ENCODE data around the gene WWOX. TPM values are rescaled to one million over a fixed set of nuclear protein-coding genes. Genes with fewer than 3 reads are reported as not detected.

WWOX gene
- total and polyA plus RNA-seq, 2 donors (not counting 3 experiments of a cell fraction or from before 2014, with no cell fraction given), result 6.2 to 12.5 TPM

DNA sequence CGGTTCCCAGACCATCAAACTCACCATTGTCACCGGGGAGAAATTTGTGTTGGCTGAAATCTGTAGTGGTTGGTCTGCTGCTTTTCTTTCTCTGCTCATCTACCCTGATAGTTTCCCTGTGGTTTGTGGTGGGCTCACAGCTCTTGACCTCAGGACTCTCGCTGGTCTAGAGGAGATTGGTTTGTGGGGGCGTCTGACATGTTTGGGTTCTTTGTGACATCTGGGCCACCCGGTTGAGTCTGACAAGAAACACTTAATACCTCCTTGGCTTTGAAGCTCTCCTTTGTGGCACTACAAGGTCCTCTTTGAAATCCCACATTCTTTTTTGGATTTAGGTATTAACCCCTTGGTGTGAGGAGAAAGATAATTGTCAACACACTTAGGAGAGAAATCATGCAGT is 662.0 kb downstream of the WWOX start:
- Histone ChIP-seq H3K4me3 (replicated peaks in 1 of 3; ENCODE audit: insufficient read depth in 1 of 3, low read depth in 1 of 3, low read length in 3 of 3) (no peak overlapping the region), H3K9me3 (replicated peaks; ENCODE audit: control insufficient read depth, insufficient read depth, low read length) (peaks cover 4% of the 10 kb centered on the region), H3K27me3 (ENCODE audit: control insufficient read depth in 2 of 2, insufficient read depth in 2 of 2, low read length in 2 of 2) (no peaks in the 10 kb centered on the region), H3K79me2 (ENCODE audit: control insufficient read depth, insufficient read depth, low read length) (no peaks in the 10 kb centered on the region), H3K9ac (replicated peaks; ENCODE audit: extremely low read depth, insufficient read depth, low read length) (no peak overlapping the region), H3K36me3 (ENCODE audit: control insufficient read depth in 2 of 2, extremely low read depth in 1 of 2, insufficient read depth in 2 of 2, low read length in 2 of 2) (no peaks in the 10 kb centered on the region), H4K20me1 (replicated peaks; ENCODE audit: control insufficient read depth, extremely low read depth, insufficient read depth, low read length) (no peaks in the 10 kb centered on the region), H3K4me2 (ENCODE audit: insufficient read depth, low read length) (no peak overlapping the region), H3K4me1 (ENCODE audit: control insufficient read depth, extremely low read depth, insufficient read depth, low read length) (no peaks in the 10 kb centered on the region), H3K9me1 (replicated peaks; ENCODE audit: control insufficient read depth, extremely low read depth, insufficient read depth, low read length) (no peaks in the 10 kb centered on the region), H3K27ac (ENCODE audit: insufficient read depth, low read depth, low read length) (no peak overlapping the region), H2AFZ (ENCODE audit: low read depth, low read length) (no peak overlapping the region)
- DNase-seq (ENCODE audit: low read depth, low spot score), result no peak
- dilution Hi-C loops (cut with MboI; ENCODE audit: extremely low pct_ligation_motif_present, low sequenced_read_pairs) (no loop called here), intact Hi-C loops (cut with micrococcal nuclease) (no loop called here)
- FAIRE-seq, result no peak
- no TSS peak for BruUV-seq (replicated peaks)
- CTCF ChIA-PET, result no interaction called here
- POLR2A ChIA-PET, result no interaction called here
- TF ChIP-seq POLR2AphosphoS5 (IDR thresholded peaks at IDR 0.05; ENCODE audit: insufficient read depth, low read depth, low read length) (no peak), MYC (IDR thresholded peaks at IDR 0.05; ENCODE audit: low read depth, low read length) (no peak), EZH2 (IDR thresholded peaks at IDR 0.05; ENCODE audit: borderline replicate concordance, low read depth, low read length, severe bottlenecking) (no peak), POLR2A (IDR thresholded peaks at IDR 0.05; ENCODE audit: low read depth, low read length) (no peak), GATA2 (IDR thresholded peaks at IDR 0.05; ENCODE audit: insufficient read depth, insufficient read length, low read depth, low read length) (no peak), FOS (IDR thresholded peaks at IDR 0.05; ENCODE audit: borderline replicate concordance, insufficient read depth, low read length) (no peak), JUN (IDR thresholded peaks at IDR 0.05; ENCODE audit: borderline replicate concordance, insufficient read depth, insufficient read length, low read depth) (no peak)
- TF ChIP-seq, protein P1, sequence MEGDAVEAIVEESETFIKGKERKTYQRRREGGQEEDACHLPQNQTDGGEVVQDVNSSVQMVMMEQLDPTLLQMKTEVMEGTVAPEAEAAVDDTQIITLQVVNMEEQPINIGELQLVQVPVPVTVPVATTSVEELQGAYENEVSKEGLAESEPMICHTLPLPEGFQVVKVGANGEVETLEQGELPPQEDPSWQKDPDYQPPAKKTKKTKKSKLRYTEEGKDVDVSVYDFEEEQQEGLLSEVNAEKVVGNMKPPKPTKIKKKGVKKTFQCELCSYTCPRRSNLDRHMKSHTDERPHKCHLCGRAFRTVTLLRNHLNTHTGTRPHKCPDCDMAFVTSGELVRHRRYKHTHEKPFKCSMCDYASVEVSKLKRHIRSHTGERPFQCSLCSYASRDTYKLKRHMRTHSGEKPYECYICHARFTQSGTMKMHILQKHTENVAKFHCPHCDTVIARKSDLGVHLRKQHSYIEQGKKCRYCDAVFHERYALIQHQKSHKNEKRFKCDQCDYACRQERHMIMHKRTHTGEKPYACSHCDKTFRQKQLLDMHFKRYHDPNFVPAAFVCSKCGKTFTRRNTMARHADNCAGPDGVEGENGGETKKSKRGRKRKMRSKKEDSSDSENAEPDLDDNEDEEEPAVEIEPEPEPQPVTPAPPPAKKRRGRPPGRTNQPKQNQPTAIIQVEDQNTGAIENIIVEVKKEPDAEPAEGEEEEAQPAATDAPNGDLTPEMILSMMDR (IDR thresholded peaks at IDR 0.05; ENCODE audit: extremely low read depth in 1 of 2, insufficient read depth in 1 of 2, low read depth in 1 of 2, low read length in 2 of 2), result no peak
- TF ChIP-seq, protein P2, sequence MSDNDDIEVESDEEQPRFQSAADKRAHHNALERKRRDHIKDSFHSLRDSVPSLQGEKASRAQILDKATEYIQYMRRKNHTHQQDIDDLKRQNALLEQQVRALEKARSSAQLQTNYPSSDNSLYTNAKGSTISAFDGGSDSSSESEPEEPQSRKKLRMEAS (IDR thresholded peaks at IDR 0.05; ENCODE audit: insufficient read depth, insufficient read length), result no peak
